ENCODE measurements around the gene ZNF184. TPM values are rescaled to one million over a fixed set of nuclear protein-coding genes. Genes with fewer than 3 reads are reported as not detected.

ZNF184 gene
- total and polyA plus RNA-seq, 9 of the 15 experiments (the other 6 are each of a cell fraction or from before 2014, with no cell fraction given): 7.6 to 22.2 (median 12.8) TPM

- TF ChIP-seq ELK1 (CRISPR knock-in tag; IDR thresholded peaks at IDR 0.05) (no peak), KAT7 (CRISPR knock-in tag; IDR thresholded peaks at IDR 0.05; ENCODE audit: borderline replicate concordance) (peak; percentile 82; the same call in 1 of the 2 replicates), ZNF282 (CRISPR knock-in tag; IDR thresholded peaks at IDR 0.05) (no peak), EP400 (IDR thresholded peaks at IDR 0.05) (peak; percentile 65), THAP7 (CRISPR knock-in tag; IDR thresholded peaks at IDR 0.05) (no peak), RUNX1 (IDR thresholded peaks at IDR 0.05; ENCODE audit: low read depth) (no peak), PHF20 (IDR thresholded peaks at IDR 0.05; ENCODE audit: partially characterized antibody) (peak; percentile 56), NFIC (IDR thresholded peaks at IDR 0.05) (peak; percentile 84), EHMT2 (IDR thresholded peaks at IDR 0.05) (peak; percentile 71), ZNF212 (CRISPR knock-in tag; IDR thresholded peaks at IDR 0.05) (no peak), PRMT5 (CRISPR knock-in tag; IDR thresholded peaks at IDR 0.05) (no peak), CHD4 (IDR thresholded peaks at IDR 0.05; ENCODE audit: insufficient read depth, insufficient replicate concordance, low read depth, low read length, poor library complexity, severe bottlenecking) (no peak), IFI16 (CRISPR knock-in tag; IDR thresholded peaks at IDR 0.05) (no peak), SMAD1 (IDR thresholded peaks at IDR 0.05; ENCODE audit: low read depth, low read length, partially characterized antibody) (no peak), EGR1 (conservative IDR thresholded peaks at IDR 0.05) (no peak), DIDO1 (tag; IDR thresholded peaks at IDR 0.05; ENCODE audit: low read depth) (peak; percentile 60), HMGXB4 (CRISPR knock-in tag; IDR thresholded peaks at IDR 0.05) (peak; percentile 94; the same call in 1 of the 2 replicates), SIX5 (IDR thresholded peaks at IDR 0.05; ENCODE audit: borderline replicate concordance in 1 of 2, insufficient read depth in 1 of 2, low read depth in 1 of 2, low read length in 2 of 2) (no peak), BCOR (IDR thresholded peaks at IDR 0.05) (peak; percentile 96), ZNF143 (CRISPR knock-in tag; IDR thresholded peaks at IDR 0.05) (no peak), HMG20B (CRISPR knock-in tag; IDR thresholded peaks at IDR 0.05) (no peak), HBP1 (CRISPR knock-in tag; IDR thresholded peaks at IDR 0.05) (no peak), HDAC6 (IDR thresholded peaks at IDR 0.05; ENCODE audit: low read depth, low read length) (no peak)
These were observed 22.7 kb upstream of the ZNF184 start (continued) for GRCh38 chr6:27495386-27496135.

All from K562 (cell line).